ENCODE measurements around the gene DOCK1. TPM values are rescaled to one million over a fixed set of nuclear protein-coding genes. Genes with fewer than 3 reads are reported as not detected.

The DOCK1 gene
- total RNA-seq, 2 donors from 2014 or later: 34.3 to 44.1 TPM

GRCh38 chr10:127148066-127148932, 243.1 kb downstream of the DOCK1 start:
- intact Hi-C loops (cut with DNase I): no loop called here
- H3K4me1 ChIP-seq: no peaks in the 10 kb centered on the region
- no peaks in the 10 kb centered on the region for H3K27me3 ChIP-seq
- no peak for TF ChIP-seq POLR2A (IDR thresholded peaks at IDR 0.05)
- no peak for TF ChIP-seq CTCF (IDR thresholded peaks at IDR 0.05)
- whole genome bisulfite sequencing, 2 donors: 73 to 84% methylated on average over 15 of the region's 15 CpGs
- ATAC-seq: no peak
- no peaks in the 10 kb centered on the region for H3K9me3 ChIP-seq
- no peak overlapping the region for H3K4me3 ChIP-seq
- no peak for DNase-seq
- no peaks in the 10 kb centered on the region for H3K36me3 ChIP-seq (replicated peaks in 1 of 2; ENCODE audit: insufficient read depth in 1 of 2, low read depth in 2 of 2)
- H3K27ac ChIP-seq: no peak overlapping the region

- Histone ChIP-seq H3K4me1 (no peaks in the 10 kb centered on the region), H3K9me3 (no peaks in the 10 kb centered on the region), H3K27ac (no peak overlapping the region), H3K27me3 (no peaks in the 10 kb centered on the region), H3K4me3 (no peak overlapping the region), H3K36me3 (replicated peaks in 1 of 2; ENCODE audit: insufficient read depth in 1 of 2, low read depth in 2 of 2) (no peaks in the 10 kb centered on the region)
- ATAC-seq (no peak), DNase-seq (no peak)
- intact Hi-C loops (cut with DNase I): no loop called here
- TF ChIP-seq CTCF (IDR thresholded peaks at IDR 0.05) (no peak), POLR2A (IDR thresholded peaks at IDR 0.05) (no peak)
- 69 to 73% methylated on average over 2 of the region's 2 CpGs for WGBS, 2 donors
Observed at GRCh38 chr10:127148933-127149220, 243.6 kb downstream of the DOCK1 start.

- Histone ChIP-seq H3K4me1 (no peaks in the 10 kb centered on the region), H3K4me3 (no peak overlapping the region), H3K27ac (no peak overlapping the region), H3K36me3 (replicated peaks in 1 of 2; ENCODE audit: insufficient read depth in 1 of 2, low read depth in 2 of 2) (no peaks in the 10 kb centered on the region), H3K27me3 (no peaks in the 10 kb centered on the region), H3K9me3 (no peaks in the 10 kb centered on the region)
- ATAC-seq (no peak), DNase-seq (peak in 1 of 4 donors; percentile 14)
- TF ChIP-seq POLR2A (IDR thresholded peaks at IDR 0.05) (no peak), CTCF (IDR thresholded peaks at IDR 0.05) (no peak)
- intact Hi-C loops (cut with DNase I): no loop called here
- 69 to 74% methylated on average over 7 of the region's 7 CpGs for WGBS, 2 donors
Observed at GRCh38 chr10:127149501-127150081, 244.4 kb downstream of the DOCK1 start.

- TF ChIP-seq CTCF (IDR thresholded peaks at IDR 0.05) (no peak), POLR2A (IDR thresholded peaks at IDR 0.05) (no peak)
- 96 to 97% methylated on average over 5 of the region's 5 CpGs for WGBS, 2 donors
- intact Hi-C loops (cut with DNase I): no loop called here
- no peaks in the 10 kb centered on the region for H3K27me3 ChIP-seq
- H3K36me3 ChIP-seq (replicated peaks in 1 of 2; ENCODE audit: insufficient read depth in 1 of 2, low read depth in 2 of 2): no peaks in the 10 kb centered on the region
- H3K4me1 ChIP-seq: no peaks in the 10 kb centered on the region
- ATAC-seq (no peak), DNase-seq (no peak)
- H3K27ac ChIP-seq: no peak overlapping the region
- no peaks in the 10 kb centered on the region for H3K9me3 ChIP-seq
- no peak overlapping the region for H3K4me3 ChIP-seq
Observed at GRCh38 chr10:127150136-127150535, 244.9 kb downstream of the DOCK1 start.

- no peak overlapping the region for H3K4me3 ChIP-seq
- H3K36me3 ChIP-seq (replicated peaks in 1 of 2; ENCODE audit: insufficient read depth in 1 of 2, low read depth in 2 of 2): no peaks in the 10 kb centered on the region
- no peak overlapping the region for H3K27ac ChIP-seq
- WGBS, 2 donors: 94% methylated on average over 10 of the region's 10 CpGs
- no peaks in the 10 kb centered on the region for H3K4me1 ChIP-seq
- H3K9me3 ChIP-seq: no peaks in the 10 kb centered on the region
- no peaks in the 10 kb centered on the region for H3K27me3 ChIP-seq
- TF ChIP-seq POLR2A (IDR thresholded peaks at IDR 0.05): no peak
- TF ChIP-seq CTCF (IDR thresholded peaks at IDR 0.05): no peak
- ATAC-seq: no peak
- intact Hi-C loops (cut with DNase I): no loop called here
- DNase-seq: no peak
Observed at GRCh38 chr10:127151541-127151940, 246.3 kb downstream of the DOCK1 start.
